Panc1 (cell line): ENCODE measurements around the gene CNTN5. TPM values are rescaled to one million over a fixed set of nuclear protein-coding genes. Genes with fewer than 3 reads are reported as not detected.

Experiments
- ATAC-seq: fragments of 200-7000 bp; cut with Tn5 transposase; 2 replicates; pipeline ENCODE4 v1.9.1; 2020; ENCODE audit warnings: mild to moderate bottlenecking, moderate library complexity
- BruUV-seq: library from RNA; stranded (reverse); fragments of 400-500 nt; replicated peaks from 2 replicates; lab custom pipeline; 2021; lab: Mats Ljungman, UMichigan
- CTCF ChIA-PET: fragments of 300-600 bp; sonication (Branson Sonifier 250); formaldehyde crosslinking; loops from one replicate; lab custom pipeline; 2022; ENCODE audit warnings: antibody characterized with exemption; lab: Charles Lee
- POLR2A ChIA-PET: fragments of 300-600 bp; sonication (Branson Sonifier 250); formaldehyde crosslinking; loops from one replicate; lab custom pipeline; 2022; ENCODE audit warnings: antibody characterized with exemption; lab: Charles Lee
- DNase-seq: peaks from one replicate; pipeline ENCODE4 v3.0.0-alpha.2; 2010; ENCODE audit warnings: low read depth, low spot score
- H3K27ac ChIP-seq: 2 replicates; pipeline ENCODE4 v1.5.1; 2011; ENCODE audit warnings: mild to moderate bottlenecking, low read length, inconsistent platforms
- H3K27me3 ChIP-seq: fragments of 200-500 bp; sonication (Bioruptor generic); 2 replicates; pipeline ENCODE4 v1.6.0; 2014; ENCODE audit warnings: low read length, inconsistent platforms; ENCODE audit not compliant: control insufficient read depth, insufficient read depth
- H3K36me3 ChIP-seq: fragments of 200-500 bp; sonication (Bioruptor generic); 2 replicates; pipeline ENCODE4 v1.5.1; 2014; ENCODE audit warnings: inconsistent platforms, mild to moderate bottlenecking, low read length, moderate library complexity; ENCODE audit not compliant: control insufficient read depth, insufficient read depth
- H3K4me1 ChIP-seq: 2 replicates; pipeline ENCODE4 v1.5.1; 2011; ENCODE audit warnings: inconsistent platforms, mild to moderate bottlenecking, low read length, moderate library complexity; ENCODE audit not compliant: control insufficient read depth, insufficient read depth
- H3K4me3 ChIP-seq, 2 experiments: 2 replicates each; pipeline ENCODE4 v1.5.1; 2011 to 2012; ENCODE audit warnings: low read depth in 2 of 2, low read length in 2 of 2, mild to moderate bottlenecking in 2 of 2, inconsistent platforms in 1 of 2, moderate library complexity in 1 of 2
- H3K9me3 ChIP-seq: fragments of 200-500 bp; sonication (Bioruptor generic); 2 replicates; pipeline ENCODE4 v1.5.1; 2014; ENCODE audit warnings: low read depth, mild to moderate bottlenecking, inconsistent platforms, low read length, moderate library complexity; ENCODE audit not compliant: control insufficient read depth, insufficient read depth
- CTCF ChIP-seq: fragments of 450-650 bp; IDR thresholded peaks from 2 replicates; pipeline ENCODE4 v1.5.1; 2017; ENCODE audit warnings: mild to moderate bottlenecking
- POLR2AphosphoS5 ChIP-seq: IDR thresholded peaks from 2 replicates; pipeline ENCODE4 v1.6.1; 2012; ENCODE audit warnings: mild to moderate bottlenecking, low read depth, low read length, moderate library complexity
- REST ChIP-seq, 2 experiments: IDR thresholded peaks; 2 replicates each; pipeline ENCODE4 v1.6.1; 2011 to 2012; ENCODE audit warnings: low read depth in 2 of 2, control low read depth in 1 of 2, low read length in 1 of 2, mild to moderate bottlenecking in 1 of 2, moderate library complexity in 1 of 2; ENCODE audit not compliant: insufficient read depth in 1 of 2
- SIN3A ChIP-seq: IDR thresholded peaks from 2 replicates; pipeline ENCODE4 v1.6.1; 2012; ENCODE audit warnings: low read depth, mild to moderate bottlenecking, low read length, moderate library complexity, borderline replicate concordance; ENCODE audit not compliant: insufficient read depth
- TCF7L2 ChIP-seq: IDR thresholded peaks from 2 replicates; pipeline ENCODE4 v1.6.1; 2011; ENCODE audit warnings: mild to moderate bottlenecking, low read depth, low read length, inconsistent platforms
- in situ Hi-C: cut with HindIII; loops from 2 replicates; pipeline ENCODE4 v1.10.0; 2016; ENCODE audit warnings: low sequenced_read_pairs, low pct_unique_long_range_greater_than_20kb
- intact Hi-C: fragments of 100-400 bp; cut with micrococcal nuclease; formaldehyde crosslinking; loops from one replicate; pipeline ENCODE4 v1.10.0; 2022; ENCODE audit not compliant: unreplicated experiment
- total RNA-seq: library from RNA; stranded (reverse); gene quantifications from one replicate; pipeline ENCODE4 v1.2.1, GENCODE V29; 2021; ENCODE audit not compliant: unreplicated experiment

Gene CNTN5
- total RNA-seq, 1 experiment from 2014 or later: not detected

GRCh38 chr11:99098258-99098657 is 77.5 kb downstream of the CNTN5 start:
- Histone ChIP-seq H3K9me3 (peaks cover 10% of the 10 kb centered on the region; the same call in 1 of the 2 replicates), H3K27ac (no peak overlapping the region), H3K4me1 (no peaks in the 10 kb centered on the region), H3K4me3 (no peak overlapping the region), H3K36me3 (no peaks in the 10 kb centered on the region), H3K27me3 (no peaks in the 10 kb centered on the region)
- DNase-seq (no peak), ATAC-seq (no peak)
- CTCF ChIA-PET: no interaction called here
- TF ChIP-seq CTCF (no peak), REST (IDR thresholded peaks at IDR 0.05; ENCODE audit: insufficient read depth in 1 of 2, low read depth in 2 of 2, low read length in 1 of 2) (no peak), POLR2AphosphoS5 (no peak), TCF7L2 (no peak), SIN3A (no peak)
- intact Hi-C loops: no loop called here
- in situ Hi-C loops: no loop called here
- POLR2A ChIA-PET: no interaction called here
- BruUV-seq: no TSS peak

- no peaks in the 10 kb centered on the region for H3K27me3 ChIP-seq
- in situ Hi-C loops: no loop called here
These were observed 78.0 kb downstream of the CNTN5 start for GRCh38 chr11:99098751-99099150.

More at GRCh38 chr11:99098751-99099150, 78.0 kb downstream of the CNTN5 start:
- no peak for TF ChIP-seq REST (IDR thresholded peaks at IDR 0.05; ENCODE audit: insufficient read depth in 1 of 2, low read depth in 2 of 2, low read length in 1 of 2)
- TF ChIP-seq SIN3A: no peak
- no peak for TF ChIP-seq TCF7L2
- no peak for TF ChIP-seq POLR2AphosphoS5
- TF ChIP-seq CTCF: no peak
- H3K4me1 ChIP-seq: no peaks in the 10 kb centered on the region
- DNase-seq (no peak), ATAC-seq (no peak)
- ChIA-PET POLR2A (no interaction called here), CTCF (no interaction called here)
- peaks cover 10% of the 10 kb centered on the region; the same call in 1 of the 2 replicates for H3K9me3 ChIP-seq
- no TSS peak for BruUV-seq
- H3K36me3 ChIP-seq: no peaks in the 10 kb centered on the region
- no peak overlapping the region for H3K4me3 ChIP-seq
- no peak overlapping the region for H3K27ac ChIP-seq
- intact Hi-C loops: no loop called here
